ENCODE results near the gene ELOVL2. TPM values are rescaled to one million over a fixed set of nuclear protein-coding genes. Genes with fewer than 3 reads are reported as not detected.
A peak's percentile ranks its signal among the peaks of the same experiment; 100 is the strongest.

The ELOVL2 gene
- total RNA-seq, 1 donor from 2014 or later = 1.1 TPM

DNA sequence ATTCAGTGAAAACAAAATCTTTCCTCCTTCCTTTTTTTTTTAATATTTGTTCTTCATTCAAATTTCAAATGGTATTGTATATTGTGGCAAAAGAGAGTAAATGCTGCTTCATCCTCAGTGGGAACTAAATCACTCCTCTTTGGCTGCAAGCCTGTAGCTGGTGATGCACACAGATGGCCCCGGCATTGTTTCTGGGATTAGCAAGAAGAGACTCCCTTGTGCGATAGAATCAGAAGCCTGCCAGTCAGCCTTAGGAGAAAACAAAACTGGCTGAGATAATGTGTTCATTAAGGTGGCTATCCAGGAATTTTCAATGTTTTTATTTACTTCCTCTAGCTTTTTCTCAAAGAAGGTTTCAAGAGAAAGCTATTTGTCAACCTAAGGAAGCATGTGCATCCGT, 20.7 kb upstream of the ELOVL2 start:
- intact Hi-C loops (cut with DNase I) = loop anchor here (5.0 to 10.0 kb wide), 2 partner anchors 113 to 590 kb away; no protein-coding TSS in a partner anchor
- ATAC-seq (ENCODE audit: poor library complexity) (no peak), DNase-seq (no peak)

DNA sequence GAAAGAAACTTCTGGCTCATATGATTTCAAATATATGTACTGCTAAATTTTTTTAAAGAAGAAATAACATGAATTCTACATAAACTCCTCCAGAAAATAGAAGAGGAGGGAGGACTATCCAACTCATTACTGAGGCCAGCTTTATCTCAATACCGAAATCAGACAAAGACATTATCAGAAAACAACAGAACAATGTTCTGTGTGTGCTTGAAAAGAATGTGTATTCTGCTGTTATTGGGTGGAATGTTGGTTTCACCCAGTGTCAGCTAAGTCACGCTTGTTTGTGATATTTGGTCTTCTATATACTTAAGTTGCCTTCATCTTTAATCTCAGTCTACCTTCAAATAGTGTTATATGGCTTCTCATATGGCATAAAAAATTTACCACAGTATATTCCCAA, 18.6 kb upstream of the ELOVL2 start:
- ATAC-seq (ENCODE audit: poor library complexity) (no peak), DNase-seq (no peak)
- intact Hi-C loops (cut with DNase I) = loop anchor here (10.0 kb wide), 1 partner anchor 588 kb away; no protein-coding TSS in a partner anchor

DNA sequence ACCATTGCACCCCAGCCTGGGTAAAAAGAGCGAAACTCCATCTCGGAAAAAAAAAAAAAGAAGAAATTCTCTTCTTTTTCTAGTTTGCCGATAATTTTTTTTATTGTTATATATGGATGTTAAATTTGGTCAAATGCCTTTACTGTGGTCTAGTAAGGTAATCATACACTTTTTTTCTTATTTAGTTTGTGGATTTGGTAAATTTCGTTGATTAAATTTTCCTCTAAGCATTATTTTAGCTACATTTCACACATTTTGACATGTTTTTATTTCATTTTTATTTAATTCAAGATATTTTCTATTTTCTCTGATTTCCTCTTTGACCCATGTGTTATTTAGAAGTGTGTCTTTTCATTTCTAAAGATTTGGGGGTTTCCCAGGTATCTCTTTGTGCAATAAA, 18.0 kb upstream of the ELOVL2 start:
- intact Hi-C loops (cut with DNase I) = loop anchor here (10.0 kb wide), 1 partner anchor 587 kb away; no protein-coding TSS in a partner anchor
- DNase-seq (no peak), ATAC-seq (ENCODE audit: poor library complexity) (no peak)

DNA sequence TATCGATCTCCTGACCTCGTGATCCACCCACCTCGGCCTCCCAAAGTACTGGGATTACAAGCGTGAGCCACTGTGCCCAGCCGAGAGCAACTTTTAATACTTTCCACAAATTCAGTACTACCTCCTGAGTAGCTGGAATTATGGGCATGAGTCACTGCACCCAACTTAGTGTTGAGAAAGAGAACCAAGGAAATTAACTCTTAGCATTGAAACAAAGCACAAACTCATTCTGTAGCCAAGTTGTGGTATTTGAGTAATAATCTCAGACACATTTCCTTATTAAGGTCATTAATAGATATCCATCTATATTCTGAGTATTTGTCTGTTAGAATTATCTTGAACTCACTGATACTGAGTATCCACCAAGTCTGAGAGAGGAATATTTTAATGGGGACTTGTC, 14.3 kb upstream of the ELOVL2 start:
- DNase-seq (no peak), ATAC-seq (ENCODE audit: poor library complexity) (no peak)
- intact Hi-C loops (cut with DNase I) = no loop called here

DNA sequence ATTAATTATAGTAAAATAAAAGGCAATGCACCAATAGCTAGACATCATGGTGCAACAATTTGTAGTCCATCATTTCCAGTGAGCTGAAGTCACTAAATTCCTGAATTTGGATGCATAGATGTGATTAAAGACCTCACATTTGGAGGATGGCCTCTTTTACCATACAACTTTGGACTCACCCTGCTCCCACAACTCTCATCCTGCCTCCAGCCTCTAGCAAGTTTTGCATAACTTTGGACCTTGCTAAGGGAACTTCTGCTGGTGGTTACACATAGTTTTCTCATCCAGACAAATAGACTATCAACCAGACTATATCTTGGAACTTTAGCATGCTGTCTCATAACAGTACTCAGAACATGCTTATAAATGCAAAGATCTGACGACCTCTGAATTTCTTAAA, 12.8 kb upstream of the ELOVL2 start:
- DNase-seq = no peak
- intact Hi-C loops (cut with DNase I) = no loop called here
- no peak for ATAC-seq (ENCODE audit: poor library complexity)

DNA sequence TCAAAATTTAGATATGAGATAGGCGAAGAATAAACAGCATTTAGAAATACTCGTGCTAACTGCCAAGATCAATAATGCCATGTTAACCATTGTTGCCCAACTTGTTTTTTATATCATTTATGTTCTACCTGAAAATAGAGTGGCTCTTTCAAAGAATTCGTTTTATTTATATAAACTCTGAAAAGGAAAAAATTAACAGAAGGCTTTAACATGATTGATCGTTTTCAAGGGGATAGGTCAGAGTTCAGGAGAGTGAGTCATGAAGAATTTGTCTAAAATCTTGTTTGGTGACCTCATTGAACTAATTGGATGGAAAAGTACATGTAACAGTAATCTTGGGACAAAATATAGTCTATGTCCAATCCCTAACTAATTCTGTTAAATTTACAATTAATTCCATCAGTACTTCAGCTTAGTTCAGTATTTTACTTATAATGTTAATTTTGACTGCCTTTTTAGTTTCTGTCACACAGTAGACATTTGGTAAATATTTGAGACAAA, 11.1 kb upstream of the ELOVL2 start:
- DNase-seq (no peak), ATAC-seq (ENCODE audit: poor library complexity) (no peak)
- intact Hi-C loops (cut with DNase I) = no loop called here

DNA sequence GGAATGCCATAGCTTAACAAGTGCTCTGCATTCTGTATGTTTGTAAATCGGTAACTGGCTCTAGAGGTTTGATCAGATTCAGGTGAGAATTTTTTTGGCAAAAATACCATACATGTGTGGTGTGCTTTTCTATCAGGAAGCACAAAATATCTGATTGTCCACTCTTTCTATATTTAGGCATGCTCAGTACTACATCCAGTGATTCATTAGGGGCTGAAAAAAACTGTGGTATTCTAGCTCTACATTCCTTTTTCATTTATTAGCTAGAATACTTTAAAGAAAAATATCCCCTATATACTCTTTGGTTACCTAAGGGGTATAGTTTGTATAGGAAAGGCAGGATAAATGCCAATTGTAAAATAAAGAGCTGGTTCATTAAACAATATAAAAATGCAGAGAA, 10.6 kb upstream of the ELOVL2 start:
- intact Hi-C loops (cut with DNase I) = no loop called here
- no peak for ATAC-seq (ENCODE audit: poor library complexity)
- DNase-seq = no peak

DNA sequence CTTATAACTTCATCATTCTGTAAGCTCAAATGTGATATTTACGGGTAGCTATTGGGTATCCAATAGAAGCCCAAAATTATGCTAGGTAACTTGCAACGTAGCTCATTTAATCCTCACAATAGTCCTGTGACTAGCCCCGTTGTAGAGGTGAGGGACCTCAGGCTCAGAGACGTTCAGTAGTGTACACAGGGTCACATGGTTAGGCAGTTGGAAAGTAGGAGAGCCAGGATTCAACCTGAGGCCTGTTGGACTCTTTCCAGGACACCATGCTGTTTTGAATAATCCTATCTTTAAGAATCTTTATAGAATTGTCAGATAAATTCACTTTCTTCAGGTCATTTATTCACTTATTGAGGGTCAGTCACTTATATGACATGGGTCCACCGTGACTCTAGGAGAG, 9.2 kb upstream of the ELOVL2 start:
- DNase-seq (no peak), ATAC-seq (ENCODE audit: poor library complexity) (no peak)
- intact Hi-C loops (cut with DNase I) = no loop called here

DNA sequence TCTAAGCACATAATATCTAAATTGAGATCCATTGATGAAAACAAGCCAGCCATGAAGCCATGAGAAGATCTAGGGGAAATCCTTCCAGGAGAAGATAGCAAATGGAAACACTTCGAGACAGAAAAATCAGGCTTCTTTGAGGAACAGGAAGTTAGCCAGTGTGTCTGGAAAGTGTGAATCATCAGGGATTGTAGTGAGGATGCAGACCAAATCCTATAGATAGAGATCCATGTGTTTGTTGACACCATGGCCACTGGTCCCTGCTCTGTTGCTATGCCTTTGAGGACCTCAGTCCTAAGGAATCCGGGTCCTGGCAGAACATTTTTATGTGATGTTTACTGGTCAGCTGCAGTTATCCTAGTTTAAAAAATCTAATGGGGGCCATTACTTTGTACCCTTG, 6.6 kb upstream of the ELOVL2 start:
- DNase-seq (no peak), ATAC-seq (ENCODE audit: poor library complexity) (no peak)
- intact Hi-C loops (cut with DNase I) = no loop called here

DNA sequence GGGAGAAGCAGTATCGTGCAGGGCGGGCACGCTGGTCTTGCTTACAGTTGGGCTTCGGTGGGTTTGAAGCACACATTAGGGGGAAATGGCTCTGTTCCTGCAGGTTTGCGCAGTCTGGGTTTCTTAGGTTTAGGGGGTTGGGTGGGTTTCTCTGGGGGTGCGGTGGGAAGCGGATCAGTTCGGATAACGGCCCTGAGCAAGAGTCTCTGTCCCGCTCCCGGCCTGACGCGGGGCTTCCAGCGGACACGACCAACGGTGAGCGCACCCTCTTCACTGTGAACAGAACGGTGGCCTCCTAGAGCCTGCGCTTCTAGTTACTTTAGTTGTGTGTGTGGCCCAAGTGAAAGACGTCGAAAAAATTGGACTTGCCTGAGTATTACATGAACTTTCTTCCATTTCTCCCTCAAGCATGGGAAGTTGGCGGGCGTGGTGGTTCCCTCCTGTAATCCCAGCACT, 635 bp upstream of the ELOVL2 start:
- ATAC-seq (ENCODE audit: poor library complexity) = no peak
- no peak for DNase-seq
- intact Hi-C loops (cut with DNase I) = no loop called here

DNA sequence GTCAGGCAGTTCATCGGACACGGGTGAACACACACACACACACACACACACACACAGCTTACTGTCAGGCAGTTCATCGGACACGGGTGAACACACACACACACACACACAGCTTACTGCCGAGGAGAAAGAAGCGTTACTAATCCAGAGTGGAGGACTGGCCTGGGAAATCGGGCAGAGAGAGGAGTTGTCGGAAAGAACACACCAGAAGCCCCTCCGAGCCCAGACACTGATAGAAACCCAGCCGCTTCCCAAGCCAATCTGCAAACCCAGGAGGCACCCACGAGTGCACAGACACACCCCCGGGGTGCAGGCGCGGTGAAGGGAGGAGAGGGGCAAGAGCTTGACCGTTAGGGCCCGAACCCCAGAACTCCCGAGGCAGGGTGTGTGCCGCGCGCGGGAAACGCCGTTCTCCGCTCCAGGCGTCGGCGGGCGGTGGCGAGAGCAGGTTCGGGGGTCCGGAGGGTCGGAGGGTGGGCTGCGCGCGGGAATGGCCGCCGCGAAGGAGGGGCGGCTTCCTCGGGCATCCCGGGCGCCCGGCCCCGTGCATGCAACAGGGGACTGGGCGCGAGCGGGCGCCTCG, 636 bp downstream of the ELOVL2 start:
- peak; percentile 45 for ATAC-seq (ENCODE audit: poor library complexity)
- intact Hi-C loops (cut with DNase I) = no loop called here

DNA sequence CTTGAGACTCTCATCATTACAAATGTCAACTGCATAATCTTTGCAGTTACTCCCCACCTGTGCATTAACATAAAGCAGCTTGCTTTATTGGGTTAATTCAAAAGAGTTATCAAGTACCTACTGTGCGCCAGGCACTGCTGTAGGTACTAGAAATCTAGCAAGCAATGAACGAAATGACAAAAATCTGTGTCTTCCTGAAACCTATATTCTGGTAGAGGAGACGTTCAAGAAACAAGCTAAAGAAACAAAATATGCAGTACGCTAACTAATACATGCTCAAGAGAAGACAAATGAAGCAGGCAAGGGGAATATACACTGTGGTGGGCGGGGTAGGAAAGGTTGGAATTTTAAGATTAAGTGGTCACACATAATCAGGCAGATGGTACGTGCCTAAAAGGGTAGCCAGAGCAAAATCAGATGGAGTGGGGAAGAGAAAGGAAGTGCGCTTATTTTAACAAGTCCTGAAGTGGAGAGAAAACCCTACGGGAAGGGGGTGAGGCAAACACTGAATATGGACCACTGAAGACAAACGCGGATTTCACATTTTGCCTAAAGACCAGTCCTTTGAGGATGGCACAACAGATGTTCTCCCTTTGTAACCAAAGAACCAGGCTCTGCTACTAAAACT, 1.2 kb downstream of the ELOVL2 start:
- ATAC-seq (ENCODE audit: poor library complexity) (peak; percentile 14), DNase-seq (no peak)
- intact Hi-C loops (cut with DNase I) = no loop called here

More for the DNA sequence above, 636 bp downstream of the ELOVL2 start:
- DNase-seq = peak; percentile 44

DNA sequence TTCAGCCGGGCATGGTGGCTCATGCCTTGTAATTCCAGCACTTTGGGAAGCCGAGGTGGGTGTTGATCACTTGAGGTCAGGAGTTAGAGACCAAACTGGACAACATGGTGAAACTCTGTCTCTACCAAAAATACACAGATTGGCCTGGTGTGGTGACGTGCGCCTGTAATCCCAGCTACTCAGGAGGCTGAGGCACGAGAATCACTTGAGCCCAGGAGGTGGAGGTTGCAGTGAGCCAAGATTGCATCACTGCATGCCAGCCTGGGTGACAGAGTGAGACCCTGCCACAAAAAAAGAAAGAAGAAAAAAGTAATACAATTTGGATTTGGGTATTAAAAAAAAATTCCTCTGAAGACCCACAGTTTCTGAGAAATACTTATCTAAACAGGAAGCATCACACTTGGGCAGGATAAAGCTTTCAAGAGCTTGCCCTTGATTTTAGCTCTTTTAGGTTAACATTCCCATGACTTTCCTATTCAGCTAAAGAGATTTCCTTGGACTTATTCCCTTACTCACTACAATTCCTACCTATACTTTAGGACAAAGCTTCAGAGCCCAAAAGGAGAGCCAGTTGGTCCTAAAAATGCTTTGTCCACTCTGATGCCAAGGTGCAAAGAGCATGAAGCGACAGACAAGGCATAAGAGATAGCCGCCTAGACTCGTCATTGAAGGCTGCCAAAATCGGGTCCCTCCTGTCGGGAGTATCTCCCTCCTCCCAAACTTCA, 1.9 kb downstream of the ELOVL2 start:
- ATAC-seq (ENCODE audit: poor library complexity) (no peak), DNase-seq (no peak)
- intact Hi-C loops (cut with DNase I) = no loop called here

DNA sequence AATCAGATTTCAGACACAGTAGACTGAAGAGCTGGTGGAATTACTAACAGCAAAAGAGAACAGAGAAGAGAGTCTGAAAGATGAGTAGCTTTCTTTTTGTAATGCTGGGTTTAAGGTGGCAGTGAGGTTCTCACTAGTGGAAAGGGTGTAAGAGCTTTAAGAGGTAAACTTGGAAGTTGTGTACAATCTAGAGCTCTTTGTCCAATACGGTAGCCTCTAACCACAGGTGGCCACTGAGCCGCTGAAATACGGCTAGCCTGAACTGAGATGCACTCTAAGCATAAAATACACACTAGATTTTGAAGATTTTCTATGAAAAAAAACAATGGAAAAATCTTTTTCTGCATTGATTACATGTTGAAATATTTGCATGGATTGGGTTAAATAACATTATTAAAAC, 4.0 kb downstream of the ELOVL2 start:
- ATAC-seq (ENCODE audit: poor library complexity) = no peak
- no peak for DNase-seq
- intact Hi-C loops (cut with DNase I) = no loop called here

DNA sequence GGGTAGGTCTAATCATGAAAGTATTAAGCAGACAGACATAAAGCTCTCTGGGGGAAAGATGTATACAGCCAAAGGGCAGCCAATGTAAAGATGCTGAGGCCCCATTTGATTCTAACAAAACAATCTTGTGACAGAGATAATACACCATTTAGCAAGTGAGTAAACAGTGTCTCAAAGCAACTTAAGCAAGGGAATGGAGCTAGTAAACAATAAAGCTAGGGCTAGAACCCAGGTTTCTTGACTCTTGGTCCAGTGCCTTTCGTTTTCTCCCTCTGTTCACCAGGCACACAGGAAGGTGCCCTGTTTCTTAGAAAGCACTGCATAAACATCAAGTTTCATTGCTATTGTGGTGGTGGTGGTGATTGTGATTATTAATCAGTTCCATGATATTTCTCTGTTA, 5.1 kb downstream of the ELOVL2 start:
- intact Hi-C loops (cut with DNase I) = no loop called here
- DNase-seq = no peak

DNA sequence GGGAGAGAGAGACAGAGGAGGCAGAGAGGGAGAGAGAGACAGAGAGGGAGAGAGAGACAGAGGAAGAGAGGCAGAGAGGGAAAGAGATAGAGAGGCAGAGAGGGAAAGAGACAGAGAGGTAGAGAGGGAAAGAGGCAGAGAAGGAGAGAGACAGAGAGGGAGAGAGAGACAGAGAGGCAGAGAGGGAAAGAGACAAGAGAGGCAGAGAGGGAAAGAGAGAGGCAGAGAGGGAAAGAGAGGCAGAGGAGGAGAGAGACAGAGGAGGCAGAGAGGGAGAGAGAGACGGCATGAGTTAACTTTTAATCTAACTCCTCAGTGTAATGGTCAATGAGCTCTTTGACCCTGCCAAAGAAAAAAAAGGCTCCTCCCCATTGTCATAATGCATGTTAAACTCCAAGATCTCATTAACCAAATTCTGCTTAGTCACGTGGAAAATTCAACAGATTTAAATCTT, 7.1 kb downstream of the ELOVL2 start:
- intact Hi-C loops (cut with DNase I) = no loop called here
- DNase-seq (no peak), ATAC-seq (ENCODE audit: poor library complexity) (no peak)

More for the DNA sequence above, 5.1 kb downstream of the ELOVL2 start:
- no peak for ATAC-seq (ENCODE audit: poor library complexity)

DNA sequence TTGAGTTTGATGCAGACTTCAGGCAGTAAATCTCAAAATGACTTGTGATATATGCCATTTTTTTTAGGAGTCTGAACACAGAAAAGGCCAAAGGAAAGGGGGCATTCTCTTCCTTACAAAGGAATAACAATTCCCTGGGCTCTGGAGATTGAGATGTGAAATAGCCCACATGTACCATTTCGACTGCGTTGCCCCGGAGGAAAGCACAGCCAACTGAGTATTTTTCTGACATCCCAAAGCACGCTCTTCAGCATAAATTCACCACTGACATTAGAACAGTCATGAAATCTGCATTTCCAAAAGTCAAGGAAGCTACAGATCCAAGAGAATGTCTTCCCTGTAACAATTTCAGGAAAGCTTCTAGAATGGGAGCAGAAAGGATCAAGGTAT, 7.8 kb downstream of the ELOVL2 start:
- no peak for DNase-seq
- intact Hi-C loops (cut with DNase I) = no loop called here
- ATAC-seq (ENCODE audit: poor library complexity) = no peak

DNA sequence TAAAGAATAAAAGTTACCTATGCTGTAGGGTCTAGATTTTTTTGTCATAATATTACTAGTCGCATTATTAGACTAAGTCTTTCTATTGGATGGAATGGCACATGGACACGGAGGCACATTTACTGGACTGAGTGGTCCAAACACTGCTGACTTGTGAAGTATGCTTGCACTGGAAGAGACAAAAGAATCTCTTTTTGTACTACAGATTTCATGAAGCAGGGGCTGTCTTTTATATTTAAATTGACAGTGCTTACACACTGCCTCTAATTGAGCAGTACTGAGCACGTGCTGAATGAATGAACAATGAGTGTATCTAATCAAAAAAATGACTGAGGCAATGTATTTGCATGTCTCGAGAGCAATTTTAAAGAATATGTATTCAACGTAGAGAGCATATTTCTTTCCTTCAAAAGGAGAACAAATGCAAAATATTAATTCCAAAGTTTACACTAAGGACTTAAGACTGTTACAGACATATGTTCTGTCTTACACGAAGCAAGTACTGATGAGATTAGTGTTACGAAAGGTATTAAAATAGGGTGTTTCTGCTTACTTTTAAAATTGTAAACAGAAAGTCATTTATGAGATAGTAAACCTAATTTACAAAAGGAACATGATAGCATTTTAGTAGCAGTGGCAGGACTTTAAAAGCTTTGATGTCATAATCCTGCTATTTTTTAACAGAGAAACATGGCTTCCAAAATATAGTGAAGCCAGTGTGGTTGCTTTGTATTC, 8.3 kb downstream of the ELOVL2 start:
- intact Hi-C loops (cut with DNase I) = no loop called here
- ATAC-seq (ENCODE audit: poor library complexity) = no peak
- DNase-seq = no peak

DNA sequence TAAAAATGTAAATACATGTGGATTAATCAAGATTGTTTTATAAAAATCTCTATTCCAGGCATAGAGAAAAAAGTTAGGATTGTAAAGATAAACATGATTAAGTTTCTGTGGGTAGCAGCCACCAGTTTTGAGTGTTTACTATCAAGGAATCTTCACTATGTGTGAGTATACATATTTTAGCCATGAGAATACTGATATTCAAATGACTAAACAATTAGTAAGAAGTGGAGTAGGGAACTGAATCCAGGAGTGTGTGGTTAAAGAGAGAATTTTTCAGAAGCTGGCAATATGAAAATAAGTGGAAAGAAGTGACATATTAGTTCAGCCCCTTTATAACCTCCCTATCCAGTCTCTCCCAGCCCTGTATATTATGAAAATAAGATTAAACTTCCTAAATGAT, 10.3 kb downstream of the ELOVL2 start:
- ATAC-seq (ENCODE audit: poor library complexity) (no peak), DNase-seq (no peak)
- intact Hi-C loops (cut with DNase I) = no loop called here

Measured in Right ventricle myocardium superior (tissue), 1 donor.